Stimulated activated CD4-positive, alpha-beta T cell treated with anti-CD3 and anti-CD28 coated beads, Interleukin-4, amount 100 ng/mL, for 1 hour (primary cell): ENCODE measurements around the gene ROR1.
"Not testable (repeated sequence)": the region's sequence is repeated elsewhere in the genome, so short reads cannot be mapped to it uniquely, and the experiment has no call there.

Experiments used
- DNase-seq: peaks from one replicate; pipeline ENCODE4 v3.0.0-alpha.2; 2020

ROR1 gene

GRCh38 chr1:63794939-63795378 lies 21.1 kb downstream of the ROR1 start:
- DNase-seq, result no peak

GRCh38 chr1:63795455-63795854 lies 21.6 kb downstream of the ROR1 start:
- DNase-seq, result no peak

- no peak for DNase-seq
These were observed 23.4 kb downstream of the ROR1 start for GRCh38 chr1:63797056-63797726.

- no peak for DNase-seq
These were observed 24.5 kb downstream of the ROR1 start for GRCh38 chr1:63798284-63798683.

- DNase-seq, result no peak
These were observed 25.5 kb downstream of the ROR1 start for GRCh38 chr1:63799307-63799706.

GRCh38 chr1:63799820-63800219 lies 26.0 kb downstream of the ROR1 start:
- no peak for DNase-seq

- no peak for DNase-seq
These were observed 28.3 kb downstream of the ROR1 start for GRCh38 chr1:63802109-63802508.

GRCh38 chr1:63804829-63805484 lies 31.1 kb downstream of the ROR1 start:
- no peak for DNase-seq

- no peak for DNase-seq
These were observed 33.2 kb downstream of the ROR1 start for GRCh38 chr1:63807046-63807445.

GRCh38 chr1:63810936-63811469 lies 37.2 kb downstream of the ROR1 start:
- DNase-seq, result no peak

- DNase-seq, result no peak
These were observed 38.4 kb downstream of the ROR1 start for GRCh38 chr1:63812071-63812700.

- DNase-seq, result no peak
These were observed 40.0 kb downstream of the ROR1 start for GRCh38 chr1:63813829-63814277.

GRCh38 chr1:63816217-63816815 lies 42.5 kb downstream of the ROR1 start:
- DNase-seq, result not testable (repeated sequence)

- no peak for DNase-seq
These were observed 43.4 kb downstream of the ROR1 start for GRCh38 chr1:63817152-63817667.

GRCh38 chr1:63817700-63818099 lies 43.9 kb downstream of the ROR1 start:
- no peak for DNase-seq

GRCh38 chr1:63818567-63819325 lies 44.9 kb downstream of the ROR1 start:
- DNase-seq, result no peak

- DNase-seq, result no peak
These were observed 46.0 kb downstream of the ROR1 start for GRCh38 chr1:63819795-63820194.

- no peak for DNase-seq
These were observed 47.5 kb downstream of the ROR1 start for GRCh38 chr1:63821091-63822005.

GRCh38 chr1:63822540-63822939 lies 48.7 kb downstream of the ROR1 start:
- DNase-seq, result no peak

- DNase-seq, result no peak
These were observed 50.6 kb downstream of the ROR1 start for GRCh38 chr1:63824451-63824850.

- no peak for DNase-seq
These were observed 51.3 kb downstream of the ROR1 start for GRCh38 chr1:63825111-63825510.
